GM19043 (cell line): ENCODE data around the gene SEC23B.
A peak's percentile ranks its signal among the peaks of the same experiment; 100 is the strongest.

Experiments used
- ATAC-seq: cut with Tn5 transposase; IDR thresholded peaks from one replicate; pipeline ENCODE4 v1.9.1; 2021; ENCODE audit warnings: low read depth; ENCODE audit not compliant: unreplicated experiment

The SEC23B gene

DNA sequence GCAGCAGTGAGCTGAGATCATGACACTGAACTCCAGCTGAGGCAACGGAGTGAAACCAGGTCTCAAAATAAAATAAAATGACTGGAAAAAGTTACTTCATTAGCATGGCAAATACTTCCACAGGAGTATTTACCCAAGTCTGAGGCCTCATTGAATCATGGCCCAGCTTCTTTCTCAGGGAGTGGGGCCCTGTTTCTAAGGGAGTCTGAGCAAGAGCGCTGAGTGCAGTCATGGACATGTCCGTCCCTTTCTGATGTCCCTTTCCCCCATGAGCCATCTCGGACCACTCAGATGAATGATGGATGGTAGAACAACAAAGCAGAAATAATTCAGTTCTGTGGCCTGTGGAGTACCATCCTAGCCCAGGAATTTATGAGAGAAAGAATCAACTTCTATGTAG is 72.3 kb downstream of the SEC23B start:
- ATAC-seq: no peak

DNA sequence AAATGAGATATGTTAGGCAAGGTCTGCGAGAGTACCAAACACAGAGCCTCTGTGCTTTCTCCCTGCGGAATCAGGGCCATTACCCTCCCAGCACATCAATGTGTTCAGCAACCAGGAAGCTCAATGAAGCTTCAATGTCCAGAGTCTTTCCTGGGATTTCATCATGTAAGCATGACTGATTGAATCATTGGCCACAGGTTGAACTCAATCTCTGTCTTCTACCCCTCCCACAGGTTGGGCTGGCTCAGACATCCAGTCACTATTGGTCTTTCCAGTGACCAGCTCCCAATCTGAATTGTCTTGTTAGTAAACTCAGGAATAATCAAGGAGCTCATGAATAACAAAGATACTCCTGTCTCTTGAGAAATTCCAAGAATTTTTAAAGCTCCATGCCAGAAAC is 77.4 kb downstream of the SEC23B start:
- no peak for ATAC-seq

DNA sequence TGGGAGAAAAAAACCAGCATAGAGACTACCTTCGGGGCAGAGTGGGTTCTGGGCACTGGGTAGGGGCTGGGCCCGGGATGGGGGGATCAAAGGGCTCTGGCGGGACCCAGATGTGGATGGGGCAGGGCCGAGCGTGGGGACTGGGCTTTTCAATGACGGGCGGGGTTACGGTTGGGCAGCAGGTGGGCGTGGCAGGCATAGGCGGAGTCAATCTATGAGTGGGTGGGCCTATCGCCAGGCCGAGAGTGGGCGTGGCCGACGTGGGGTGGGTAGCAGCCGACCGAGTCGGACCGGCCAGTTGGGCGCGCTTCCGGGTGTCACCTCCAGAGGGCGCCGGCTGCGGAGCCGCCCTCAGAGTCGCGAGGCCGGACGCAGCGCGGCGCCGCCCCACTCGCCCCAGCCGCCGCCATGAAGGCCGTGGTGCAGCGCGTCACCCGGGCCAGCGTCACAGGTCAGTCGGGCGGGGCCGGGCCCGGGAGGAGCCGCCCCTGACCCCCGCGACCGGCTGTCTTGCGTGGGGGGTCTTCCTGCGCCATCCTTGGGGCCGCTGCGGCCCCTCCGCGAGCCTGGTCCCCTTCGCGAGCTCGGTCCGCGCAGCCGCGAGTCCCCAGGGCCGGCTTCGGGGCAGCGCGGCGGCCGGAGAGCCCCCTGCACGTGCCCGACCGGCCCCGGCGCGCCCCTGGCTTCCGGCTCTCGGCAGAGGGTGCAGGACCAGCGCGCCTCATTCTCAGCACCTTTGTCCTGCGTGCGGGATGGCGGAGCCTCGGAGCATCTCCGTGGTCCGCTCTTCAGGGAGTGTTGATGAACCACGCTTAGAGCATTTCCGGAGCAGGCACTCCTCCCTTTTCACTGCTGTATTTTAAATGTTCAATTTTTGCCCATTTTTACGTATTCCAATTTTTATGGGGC is 80.2 kb downstream of the SEC23B start, which contains the start of gene DTD1:
TSS of gene DTD1 (plus strand) at position 390 of the 909 bp plus-strand sequence. CDS start at position 409, 19 bp downstream.
- ATAC-seq: peak; percentile 93

DNA sequence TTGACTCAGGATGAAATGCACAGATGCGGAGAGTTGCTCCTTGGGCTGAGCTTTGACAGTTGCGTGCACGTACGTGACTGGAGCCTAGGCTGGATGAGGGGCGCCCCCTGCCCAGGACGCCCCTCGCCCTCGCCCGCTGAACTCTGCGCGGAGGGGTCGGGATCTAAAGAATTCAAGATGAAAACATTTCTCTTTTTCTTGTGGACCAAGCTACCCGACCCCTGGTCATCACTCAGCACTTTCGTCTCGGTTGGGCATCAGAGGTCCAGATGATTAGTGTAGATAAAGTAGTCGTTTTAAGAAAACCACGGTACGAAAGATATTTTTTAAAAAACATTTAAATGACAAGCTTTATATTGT is 80.8 kb downstream of the SEC23B start:
- ATAC-seq: no peak

DNA sequence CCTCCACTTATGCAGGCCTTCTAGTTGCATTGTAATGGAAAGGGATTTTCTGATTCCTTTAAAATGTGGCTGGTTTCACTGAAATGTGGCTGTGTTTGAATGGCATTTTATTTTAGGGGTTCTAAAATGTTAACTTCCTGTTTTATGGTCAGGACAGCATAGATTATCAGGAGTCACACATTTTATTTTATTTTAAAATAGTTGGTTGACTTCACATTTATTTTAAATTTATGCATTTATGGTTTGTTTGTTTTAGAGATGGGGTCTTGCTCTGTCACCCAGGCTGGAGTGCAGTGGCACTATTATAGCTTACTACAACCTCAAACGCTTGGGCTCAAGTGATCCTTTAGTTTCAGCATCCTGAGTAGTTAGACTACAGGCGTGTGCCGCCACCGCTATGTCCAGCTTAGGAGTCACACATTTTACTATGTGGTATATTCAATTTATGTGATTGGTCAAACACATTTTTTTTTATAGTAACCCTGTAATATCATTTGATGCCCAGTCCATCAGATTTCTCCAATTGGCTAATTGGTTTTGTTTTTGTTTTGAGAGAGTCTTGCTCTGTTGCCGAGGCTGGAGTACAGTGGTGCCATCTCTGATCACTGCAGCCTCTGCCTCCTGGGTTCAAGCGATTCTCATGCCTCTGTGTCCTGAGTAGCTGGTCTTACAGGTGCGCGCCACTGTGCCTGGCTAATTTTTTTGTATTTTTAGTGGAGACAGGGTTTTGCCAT is 82.4 kb downstream of the SEC23B start:
- ATAC-seq: no peak

DNA sequence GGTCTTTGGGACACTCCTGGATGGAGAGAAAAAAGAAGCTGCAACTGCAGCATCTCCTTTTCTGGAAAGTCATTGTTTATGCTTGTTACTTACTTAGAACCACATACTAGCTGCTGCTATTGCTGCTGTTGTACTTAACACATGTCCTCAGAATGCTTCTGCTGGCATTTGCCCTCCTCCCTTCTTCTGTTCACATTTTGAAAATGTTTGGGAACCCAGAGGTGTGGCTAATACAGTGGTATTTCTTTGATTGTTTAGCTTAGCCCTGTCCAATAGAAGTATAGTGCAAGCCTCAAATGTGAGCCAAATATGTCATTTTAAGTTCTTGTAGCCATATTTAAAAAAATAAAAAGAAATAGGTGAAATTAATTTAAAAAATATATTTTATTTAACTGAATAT is 88.5 kb downstream of the SEC23B start:
- ATAC-seq: no peak

DNA sequence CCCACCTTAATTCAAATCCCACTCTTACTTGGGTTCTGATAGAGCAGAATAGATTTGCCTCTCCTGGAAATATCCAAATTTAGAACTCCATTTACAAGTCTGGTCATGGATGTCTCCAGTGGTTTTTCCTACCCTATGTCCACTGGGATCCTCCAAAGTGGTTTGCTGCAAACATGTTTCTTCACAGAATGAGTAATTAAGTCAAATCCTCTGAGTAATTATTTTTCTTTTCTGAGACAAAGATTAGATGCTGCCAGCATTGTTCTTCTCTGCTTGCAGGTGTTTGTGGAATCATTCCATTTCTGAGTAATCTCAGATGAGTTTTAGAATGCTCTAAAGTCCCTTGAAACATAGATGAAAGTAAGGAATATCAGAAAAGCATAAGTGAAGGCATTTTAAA is 102.0 kb downstream of the SEC23B start:
- no peak for ATAC-seq
